Measurements from ENCODE around the gene MRGPRF. TPM values are rescaled to one million over a fixed set of nuclear protein-coding genes. Genes with fewer than 3 reads are reported as not detected.
"Not testable (repeated sequence)": the region's sequence is repeated elsewhere in the genome, so short reads cannot be mapped to it uniquely, and the experiment has no call there.

MRGPRF gene
- total RNA-seq, 1 experiment from 2014 or later: 27.4 TPM

- Histone ChIP-seq H3K4me1 (replicated peaks) (peaks cover 7% of the 10 kb centered on the region), H3K27me3 (replicated peaks) (peaks cover 3% of the 10 kb centered on the region; the same call in 1 of the 2 replicates), H3K4me3 (no peak overlapping the region), H3K36me3 (no peaks in the 10 kb centered on the region), H3K27ac (no peak overlapping the region), H3K9me3 (replicated peaks) (no peaks in the 10 kb centered on the region)
- peak in 1 of 2 experiments; percentile 59 for DNase-seq (ENCODE audit: low read depth in 1 of 2, low spot score in 2 of 2)
Observed at GRCh38 chr11:68974421-68975194, 38.4 kb downstream of the MRGPRF start.

GRCh38 chr11:68973706-68974105, 39.3 kb downstream of the MRGPRF start:
- H3K4me3 ChIP-seq; H3K27ac ChIP-seq; H3K9me3 ChIP-seq (replicated peaks); H3K36me3 ChIP-seq; H3K4me1 ChIP-seq (replicated peaks); H3K27me3 ChIP-seq (replicated peaks): not testable (repeated sequence)
- DNase-seq (ENCODE audit: low read depth in 1 of 2, low spot score in 2 of 2): peak in 1 of 2 experiments; percentile 45

GRCh38 chr11:68973219-68973618, 39.8 kb downstream of the MRGPRF start:
- DNase-seq (ENCODE audit: low read depth in 1 of 2, low spot score in 2 of 2): peak in 1 of 2 experiments; percentile 39
- H3K4me1 ChIP-seq (replicated peaks): peaks cover 7% of the 10 kb centered on the region
- H3K36me3 ChIP-seq: no peaks in the 10 kb centered on the region
- no peaks in the 10 kb centered on the region for H3K9me3 ChIP-seq (replicated peaks)
- no peak overlapping the region for H3K4me3 ChIP-seq
- peaks cover 3% of the 10 kb centered on the region; the same call in 1 of the 2 replicates for H3K27me3 ChIP-seq (replicated peaks)
- no peak overlapping the region for H3K27ac ChIP-seq

- H3K4me1 ChIP-seq (replicated peaks): peaks cover 2% of the 10 kb centered on the region
- H3K27ac ChIP-seq: no peak overlapping the region
- peak in 1 of 2 experiments; percentile 52 for DNase-seq (ENCODE audit: low read depth in 1 of 2, low spot score in 2 of 2)
- H3K27me3 ChIP-seq (replicated peaks): no peaks in the 10 kb centered on the region; the same call in 1 of the 2 replicates
- H3K36me3 ChIP-seq: no peaks in the 10 kb centered on the region
- H3K4me3 ChIP-seq: no peak overlapping the region
- H3K9me3 ChIP-seq (replicated peaks): no peaks in the 10 kb centered on the region
Observed at GRCh38 chr11:68970921-68971636, 42.0 kb downstream of the MRGPRF start.

GRCh38 chr11:68969386-68969785, 43.7 kb downstream of the MRGPRF start:
- no peaks in the 10 kb centered on the region for H3K36me3 ChIP-seq
- no peaks in the 10 kb centered on the region for H3K9me3 ChIP-seq (replicated peaks)
- no peak overlapping the region for H3K27ac ChIP-seq
- H3K27me3 ChIP-seq (replicated peaks): no peaks in the 10 kb centered on the region; the same call in 1 of the 2 replicates
- no peaks in the 10 kb centered on the region for H3K4me1 ChIP-seq (replicated peaks)
- H3K4me3 ChIP-seq: no peak overlapping the region
- DNase-seq (ENCODE audit: low read depth in 1 of 2, low spot score in 2 of 2): peak in 1 of 2 experiments; percentile 44

- no peaks in the 10 kb centered on the region; the same call in 1 of the 2 replicates for H3K27me3 ChIP-seq (replicated peaks)
- H3K36me3 ChIP-seq: no peaks in the 10 kb centered on the region
- H3K27ac ChIP-seq: no peak overlapping the region
- no peak overlapping the region for H3K4me3 ChIP-seq
- H3K4me1 ChIP-seq (replicated peaks): no peaks in the 10 kb centered on the region
- H3K9me3 ChIP-seq (replicated peaks): no peaks in the 10 kb centered on the region
- DNase-seq (ENCODE audit: low read depth in 1 of 2, low spot score in 2 of 2): peak in 1 of 2 experiments; percentile 61
Observed at GRCh38 chr11:68968306-68969250, 44.5 kb downstream of the MRGPRF start.

- no peaks in the 10 kb centered on the region for H3K27me3 ChIP-seq (replicated peaks)
- H3K36me3 ChIP-seq: no peaks in the 10 kb centered on the region
- H3K4me1 ChIP-seq (replicated peaks): no peaks in the 10 kb centered on the region
- H3K27ac ChIP-seq: no peak overlapping the region
- no peak overlapping the region for H3K4me3 ChIP-seq
- DNase-seq (ENCODE audit: low read depth in 1 of 2, low spot score in 2 of 2): peak in 1 of 2 experiments; percentile 44
- H3K9me3 ChIP-seq (replicated peaks): no peaks in the 10 kb centered on the region
Observed at GRCh38 chr11:68966894-68967780, 45.9 kb downstream of the MRGPRF start.

- H3K4me1 ChIP-seq (replicated peaks): no peaks in the 10 kb centered on the region
Observed at GRCh38 chr11:68965901-68966853, 46.9 kb downstream of the MRGPRF start.

GRCh38 chr11:68963779-68964178, 49.3 kb downstream of the MRGPRF start:
- Histone ChIP-seq H3K36me3 (no peaks in the 10 kb centered on the region), H3K4me1 (replicated peaks) (no peaks in the 10 kb centered on the region), H3K4me3 (no peak overlapping the region), H3K27me3 (replicated peaks) (no peaks in the 10 kb centered on the region), H3K9me3 (replicated peaks) (no peaks in the 10 kb centered on the region), H3K27ac (no peak overlapping the region)
- DNase-seq (ENCODE audit: low read depth in 1 of 2, low spot score in 2 of 2): peak in 1 of 2 experiments; percentile 60

More at GRCh38 chr11:68965901-68966853, 46.9 kb downstream of the MRGPRF start:
- Histone ChIP-seq H3K9me3 (replicated peaks) (no peaks in the 10 kb centered on the region), H3K27me3 (replicated peaks) (no peaks in the 10 kb centered on the region), H3K27ac (no peak overlapping the region), H3K36me3 (no peaks in the 10 kb centered on the region), H3K4me3 (no peak overlapping the region)
- peak in 1 of 2 experiments; percentile 54 for DNase-seq (ENCODE audit: low read depth in 1 of 2, low spot score in 2 of 2)

GRCh38 chr11:68962527-68963250, 50.4 kb downstream of the MRGPRF start:
- Histone ChIP-seq H3K36me3 (no peaks in the 10 kb centered on the region), H3K27ac (no peak overlapping the region), H3K27me3 (replicated peaks) (no peaks in the 10 kb centered on the region), H3K9me3 (replicated peaks) (no peaks in the 10 kb centered on the region), H3K4me1 (replicated peaks) (no peaks in the 10 kb centered on the region), H3K4me3 (no peak overlapping the region)
- peak in 1 of 2 experiments; percentile 58 for DNase-seq (ENCODE audit: low read depth in 1 of 2, low spot score in 2 of 2)

- H3K4me3 ChIP-seq: no peak overlapping the region
- H3K27ac ChIP-seq: no peak overlapping the region
- H3K36me3 ChIP-seq: no peaks in the 10 kb centered on the region
- no peaks in the 10 kb centered on the region for H3K27me3 ChIP-seq (replicated peaks)
- DNase-seq (ENCODE audit: low read depth in 1 of 2, low spot score in 2 of 2): peak in 1 of 2 experiments; percentile 60
- no peaks in the 10 kb centered on the region for H3K9me3 ChIP-seq (replicated peaks)
- H3K4me1 ChIP-seq (replicated peaks): no peaks in the 10 kb centered on the region
Observed at GRCh38 chr11:68961245-68961644, 51.8 kb downstream of the MRGPRF start.

Measured in SJSA1 (cell line).